GM18870 (cell line): Measurements from ENCODE around the gene FN3KRP.

ENCODE experiments used
- ATAC-seq: cut with Tn5 transposase; IDR thresholded peaks from one replicate; pipeline ENCODE4 v1.9.1; 2021; ENCODE audit warnings: moderate library complexity; ENCODE audit not compliant: unreplicated experiment

The FN3KRP gene

DNA sequence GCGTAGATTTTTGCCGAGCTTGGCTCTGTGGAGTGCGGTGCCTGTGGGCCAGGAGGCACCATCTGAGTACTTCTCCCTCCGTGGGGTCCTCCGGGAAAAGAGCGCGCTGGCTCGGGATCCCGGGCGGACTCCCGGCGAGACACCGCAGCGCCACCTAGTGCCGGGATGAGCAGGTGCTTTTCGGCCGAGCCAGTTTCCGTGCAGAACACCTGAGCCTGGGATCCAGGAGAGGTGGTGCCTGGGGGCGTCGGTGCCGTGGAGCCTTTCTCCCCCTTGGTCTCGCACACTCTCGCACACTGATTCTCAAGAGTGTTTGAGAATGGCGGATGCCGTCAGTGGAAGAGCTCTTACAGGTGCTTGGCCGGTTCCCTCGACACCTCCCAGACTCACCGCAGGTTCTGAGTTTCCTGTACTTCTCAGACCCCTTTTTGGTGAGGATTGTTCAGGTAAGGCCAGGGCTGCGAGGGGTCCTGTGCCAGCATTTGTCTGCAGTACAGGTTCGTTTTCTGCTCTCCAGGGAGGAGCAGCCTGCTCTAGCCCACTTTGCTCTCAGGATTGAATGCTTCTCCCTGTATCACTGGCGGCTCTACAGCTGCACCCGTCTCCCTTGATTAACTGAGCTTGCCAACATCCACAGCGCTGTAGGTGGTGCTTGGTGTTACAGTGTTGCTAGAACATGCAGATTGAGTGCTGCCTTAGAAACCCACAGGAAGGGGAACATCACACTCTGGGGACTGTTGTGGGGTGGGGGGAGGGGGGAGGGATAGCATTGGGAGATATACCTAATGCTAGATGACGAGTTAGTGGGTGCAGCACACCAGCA lies 58.7 kb downstream of the FN3KRP start:
- ATAC-seq: no peak

- no peak for ATAC-seq
Observed at GRCh38 chr17:82776454-82776853, 59.9 kb downstream of the FN3KRP start.
